ENCODE measurements around the gene MLN. TPM values are rescaled to one million over a fixed set of nuclear protein-coding genes. Genes with fewer than 3 reads are reported as not detected.
A peak's percentile ranks its signal among the peaks of the same experiment; 100 is the strongest.

The MLN gene
- total RNA-seq, result not detected

GRCh38 chr6:33803571-33804053 lies at the start of gene MLN:
MLN (minus strand) TSS chr6:33804003; CDS start chr6:33801163, 2,840 bp downstream.
- DNase-seq, result no peak
- CTCF ChIA-PET, result no interaction called here
- Mint-ChIP-seq H3K9me3 (ENCODE audit: insufficient read depth) (no peaks in the 10 kb centered on the region), H3K27me3 (ENCODE audit: low read depth) (peaks cover 41% of the 10 kb centered on the region), H3K4me1 (ENCODE audit: low read depth) (peaks cover 18% of the 10 kb centered on the region), H3K27ac (no peak within 1 kb of the TSS), H3K4me3 (no peak within 1 kb of the TSS), H3K36me3 (ENCODE audit: low read depth) (no peaks in the 10 kb centered on the region)
- POLR2A ChIA-PET, result no interaction called here
- ATAC-seq, result no peak

DNA sequence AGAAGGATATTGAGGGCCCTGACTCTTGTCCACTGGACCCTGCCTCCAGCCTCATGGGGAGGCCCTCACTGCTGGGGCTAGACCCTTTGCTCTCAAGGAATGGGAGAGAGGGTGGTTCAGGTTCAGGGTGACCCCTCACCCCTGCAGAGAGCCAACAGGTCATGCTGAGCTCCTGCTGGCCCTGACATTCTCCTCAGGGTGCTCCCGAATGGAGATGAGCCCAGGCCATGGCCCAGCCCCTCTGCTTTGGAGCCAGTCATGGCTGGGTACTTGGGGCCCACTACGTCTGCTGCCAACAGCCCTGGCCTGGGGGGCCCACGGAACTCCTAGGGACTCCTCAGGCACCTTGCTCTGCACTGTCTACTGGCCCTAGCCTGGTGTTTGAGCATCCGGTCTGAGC lies 49.2 kb upstream of the MLN start:
- H3K4me1 Mint-ChIP-seq (ENCODE audit: low read depth), result peaks cover 29% of the 10 kb centered on the region
- H3K36me3 Mint-ChIP-seq (ENCODE audit: low read depth), result no peaks in the 10 kb centered on the region
- ChIA-PET POLR2A (no interaction called here), CTCF (interaction anchor here (4.2 kb wide), 1 partner anchor 174 kb away, joined by 23 read pairs; no protein-coding TSS in a partner anchor)
- no peak overlapping the region for H3K4me3 Mint-ChIP-seq
- H3K27me3 Mint-ChIP-seq (ENCODE audit: low read depth), result peaks cover 58% of the 10 kb centered on the region
- ATAC-seq, result no peak
- no peak for DNase-seq
- H3K27ac Mint-ChIP-seq, result no peak overlapping the region
- H3K9me3 Mint-ChIP-seq (ENCODE audit: insufficient read depth), result no peaks in the 10 kb centered on the region

GRCh38 chr6:33851959-33852358 lies 48.2 kb upstream of the MLN start:
- Mint-ChIP-seq H3K27ac (no peak overlapping the region), H3K4me1 (ENCODE audit: low read depth) (peaks cover 18% of the 10 kb centered on the region), H3K27me3 (ENCODE audit: low read depth) (peaks cover 59% of the 10 kb centered on the region), H3K9me3 (ENCODE audit: insufficient read depth) (no peaks in the 10 kb centered on the region), H3K4me3 (no peak overlapping the region), H3K36me3 (ENCODE audit: low read depth) (no peaks in the 10 kb centered on the region)
- ChIA-PET POLR2A (no interaction called here), CTCF (interaction anchor here (0.8 to 4.2 kb wide), 2 partner anchors 141 to 175 kb away, joined by 3 to 23 read pairs; partner anchors contain the start of gene UQCC2)
- DNase-seq (peak; percentile 41), ATAC-seq (no peak)

GRCh38 chr6:33850869-33851541 lies 47.2 kb upstream of the MLN start:
- Mint-ChIP-seq H3K4me3 (no peak overlapping the region), H3K27me3 (ENCODE audit: low read depth) (peaks cover 67% of the 10 kb centered on the region), H3K4me1 (ENCODE audit: low read depth) (peaks cover 9% of the 10 kb centered on the region), H3K36me3 (ENCODE audit: low read depth) (no peaks in the 10 kb centered on the region), H3K27ac (no peak overlapping the region), H3K9me3 (ENCODE audit: insufficient read depth) (no peaks in the 10 kb centered on the region)
- ChIA-PET POLR2A (interaction anchor here (0.6 kb wide), 1 partner anchor 68 kb away, joined by 3 read pairs; no protein-coding TSS in a partner anchor), CTCF (interaction anchor here (0.8 to 4.2 kb wide), 4 partner anchors 10 to 204 kb away, joined by 3 to 23 read pairs (median 4); partner anchors contain the start of gene UQCC2)
- ATAC-seq, result no peak
- no peak for DNase-seq

DNA sequence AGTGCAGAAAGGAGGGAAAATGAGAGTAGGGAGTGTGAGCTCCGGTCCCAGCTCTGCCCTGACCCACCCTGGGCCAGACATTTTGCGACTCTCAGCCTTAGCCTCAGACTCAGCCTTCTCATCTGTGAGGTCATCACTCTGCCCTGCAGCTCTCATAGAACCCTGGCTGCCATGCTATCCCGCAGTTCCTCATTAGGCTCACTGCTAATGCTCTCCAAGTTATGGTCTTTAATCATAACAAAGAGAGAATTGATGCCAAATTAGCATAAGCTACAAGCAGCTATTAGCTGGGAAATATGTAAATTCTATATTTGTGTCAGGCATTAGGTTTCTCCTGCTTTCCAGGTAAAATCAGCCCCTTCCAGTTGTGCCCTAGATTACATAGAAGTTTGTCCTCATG lies 46.5 kb upstream of the MLN start:
- Mint-ChIP-seq H3K4me3 (no peak overlapping the region), H3K27me3 (ENCODE audit: low read depth) (peaks cover 70% of the 10 kb centered on the region), H3K27ac (no peak overlapping the region), H3K36me3 (ENCODE audit: low read depth) (no peaks in the 10 kb centered on the region), H3K4me1 (ENCODE audit: low read depth) (peaks cover 2% of the 10 kb centered on the region), H3K9me3 (ENCODE audit: insufficient read depth) (no peaks in the 10 kb centered on the region)
- CTCF ChIA-PET, result interaction anchor here (1.1 to 4.2 kb wide), 5 partner anchors 10 to 205 kb away, joined by 3 to 23 read pairs (median 4); no protein-coding TSS in a partner anchor
- DNase-seq (no peak), ATAC-seq (no peak)
- POLR2A ChIA-PET, result no interaction called here

DNA sequence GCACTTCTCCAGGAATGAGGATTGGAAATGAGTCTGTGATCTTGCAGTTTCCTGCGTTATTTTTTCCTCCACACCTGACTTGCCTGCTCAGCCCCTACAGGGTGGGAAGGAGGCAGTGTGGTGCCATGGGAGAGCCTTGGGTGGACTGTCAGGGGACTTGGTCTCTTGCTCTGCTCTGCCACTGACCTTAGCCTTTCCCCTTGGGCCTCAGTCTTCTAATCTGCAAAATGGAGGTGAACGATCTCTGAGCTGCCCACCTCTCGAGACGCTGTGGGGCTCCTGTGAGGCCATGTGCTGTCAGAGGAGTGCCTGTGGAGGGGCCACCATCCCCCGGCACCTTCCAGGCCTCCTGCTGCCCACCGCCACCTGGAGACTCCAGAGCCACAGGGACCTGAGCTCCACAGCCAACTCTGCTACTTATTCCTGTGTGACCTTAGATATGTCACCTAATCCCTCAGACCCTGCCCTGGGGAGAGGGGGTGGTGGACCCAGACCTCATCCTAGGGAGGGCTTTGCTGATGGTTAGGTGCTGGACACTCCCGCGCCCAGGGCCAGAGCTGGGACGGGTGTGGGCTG lies 45.8 kb upstream of the MLN start:
- H3K27ac Mint-ChIP-seq, result no peak overlapping the region
- no peak overlapping the region for H3K4me3 Mint-ChIP-seq
- H3K4me1 Mint-ChIP-seq (ENCODE audit: low read depth), result no peaks in the 10 kb centered on the region
- H3K27me3 Mint-ChIP-seq (ENCODE audit: low read depth), result peaks cover 69% of the 10 kb centered on the region
- no peak for ATAC-seq
- ChIA-PET POLR2A (no interaction called here), CTCF (interaction anchor here (1.1 to 4.2 kb wide), 6 partner anchors 10 to 206 kb away, joined by 3 to 23 read pairs (median 4); no protein-coding TSS in a partner anchor)
- DNase-seq, result no peak
- H3K36me3 Mint-ChIP-seq (ENCODE audit: low read depth), result no peaks in the 10 kb centered on the region
- H3K9me3 Mint-ChIP-seq (ENCODE audit: insufficient read depth), result no peaks in the 10 kb centered on the region

DNA sequence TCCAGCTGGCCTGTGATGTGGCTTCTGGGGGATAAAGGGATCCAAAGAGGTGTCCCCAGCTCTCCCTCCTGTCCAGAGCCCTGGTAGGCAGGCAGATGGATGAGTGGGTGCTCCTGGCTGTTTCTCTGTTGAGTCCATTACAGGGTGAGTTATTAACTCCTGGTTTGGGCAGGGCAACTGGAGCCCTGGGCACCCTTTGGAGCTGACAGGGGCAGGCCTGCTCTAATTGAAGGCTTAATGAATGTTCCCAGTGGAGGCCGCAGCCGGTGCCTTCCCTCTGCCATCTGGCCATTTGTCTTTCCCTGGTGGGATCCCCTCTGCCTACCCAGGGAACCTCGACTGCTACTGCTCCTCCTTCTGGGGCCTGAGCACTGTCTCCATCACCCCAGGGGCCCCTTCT lies 44.7 kb upstream of the MLN start:
- CTCF ChIA-PET, result interaction anchor here (1.9 kb wide), 1 partner anchor 179 kb away, joined by 6 read pairs; no protein-coding TSS in a partner anchor
- Mint-ChIP-seq H3K27me3 (ENCODE audit: low read depth) (peaks cover 64% of the 10 kb centered on the region), H3K27ac (no peak overlapping the region), H3K36me3 (ENCODE audit: low read depth) (no peaks in the 10 kb centered on the region), H3K9me3 (ENCODE audit: insufficient read depth) (no peaks in the 10 kb centered on the region), H3K4me1 (ENCODE audit: low read depth) (no peaks in the 10 kb centered on the region), H3K4me3 (no peak overlapping the region)
- POLR2A ChIA-PET, result interaction anchor here (0.6 kb wide), 1 partner anchor 206 kb away, joined by 3 read pairs; no protein-coding TSS in a partner anchor
- ATAC-seq (no peak), DNase-seq (no peak)

DNA sequence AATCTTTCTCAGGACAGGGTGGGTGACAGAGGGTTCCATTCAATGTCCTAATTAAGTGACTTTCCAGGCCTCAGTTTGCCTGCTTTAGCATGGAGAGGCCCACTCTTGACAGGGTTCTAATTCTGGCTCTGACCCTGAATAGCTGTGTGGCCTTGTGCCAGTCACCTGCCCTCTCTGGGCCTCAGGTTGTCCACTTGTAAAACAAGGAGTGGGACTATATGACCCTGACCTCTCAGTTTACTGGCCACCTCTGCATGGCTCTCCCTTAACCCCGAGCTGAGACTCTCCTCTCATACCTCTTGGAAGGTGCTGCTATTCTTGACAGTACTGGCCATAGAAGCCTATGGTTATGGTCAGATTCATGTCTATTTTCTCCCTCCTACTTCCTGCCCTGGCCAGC lies 44.1 kb upstream of the MLN start:
- ChIA-PET CTCF (interaction anchor here (1.9 kb wide), 1 partner anchor 180 kb away, joined by 6 read pairs; no protein-coding TSS in a partner anchor), POLR2A (no interaction called here)

DNA sequence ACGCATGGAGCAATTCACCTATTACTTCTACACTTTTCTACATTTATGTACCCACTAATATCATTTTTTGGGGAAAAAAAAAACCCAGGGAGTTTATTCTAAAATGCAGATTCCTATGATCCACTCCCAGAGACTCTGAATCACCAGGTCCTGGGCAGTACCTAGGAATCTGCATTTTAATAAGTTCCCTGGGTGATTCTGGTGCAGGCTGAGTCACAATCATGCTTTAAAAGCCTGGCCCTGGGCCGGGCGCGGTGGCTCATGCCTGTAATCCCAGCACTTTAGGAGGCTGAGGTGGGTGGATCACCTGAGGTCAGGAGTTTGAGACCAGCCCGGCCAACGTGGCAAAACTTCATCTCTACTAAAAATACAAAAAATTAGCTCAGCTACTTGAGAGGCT lies 43.3 kb upstream of the MLN start:
- DNase-seq (no peak), ATAC-seq (no peak)
- no peaks in the 10 kb centered on the region for H3K9me3 Mint-ChIP-seq (ENCODE audit: insufficient read depth)
- no peaks in the 10 kb centered on the region for H3K4me1 Mint-ChIP-seq (ENCODE audit: low read depth)
- ChIA-PET POLR2A (no interaction called here), CTCF (no interaction called here)
- H3K27ac Mint-ChIP-seq, result no peak overlapping the region
- H3K27me3 Mint-ChIP-seq (ENCODE audit: low read depth), result peaks cover 54% of the 10 kb centered on the region
- no peaks in the 10 kb centered on the region for H3K36me3 Mint-ChIP-seq (ENCODE audit: low read depth)
- H3K4me3 Mint-ChIP-seq, result no peak overlapping the region

More for the DNA sequence above, 44.1 kb upstream of the MLN start:
- Mint-ChIP-seq H3K4me3 (no peak overlapping the region), H3K27ac (no peak overlapping the region), H3K36me3 (ENCODE audit: low read depth) (no peaks in the 10 kb centered on the region), H3K27me3 (ENCODE audit: low read depth) (peaks cover 59% of the 10 kb centered on the region), H3K4me1 (ENCODE audit: low read depth) (no peaks in the 10 kb centered on the region), H3K9me3 (ENCODE audit: insufficient read depth) (no peaks in the 10 kb centered on the region)
- ATAC-seq (no peak), DNase-seq (no peak)

GRCh38 chr6:33846226-33846625 lies 42.4 kb upstream of the MLN start:
- H3K27ac Mint-ChIP-seq, result no peak overlapping the region

DNA sequence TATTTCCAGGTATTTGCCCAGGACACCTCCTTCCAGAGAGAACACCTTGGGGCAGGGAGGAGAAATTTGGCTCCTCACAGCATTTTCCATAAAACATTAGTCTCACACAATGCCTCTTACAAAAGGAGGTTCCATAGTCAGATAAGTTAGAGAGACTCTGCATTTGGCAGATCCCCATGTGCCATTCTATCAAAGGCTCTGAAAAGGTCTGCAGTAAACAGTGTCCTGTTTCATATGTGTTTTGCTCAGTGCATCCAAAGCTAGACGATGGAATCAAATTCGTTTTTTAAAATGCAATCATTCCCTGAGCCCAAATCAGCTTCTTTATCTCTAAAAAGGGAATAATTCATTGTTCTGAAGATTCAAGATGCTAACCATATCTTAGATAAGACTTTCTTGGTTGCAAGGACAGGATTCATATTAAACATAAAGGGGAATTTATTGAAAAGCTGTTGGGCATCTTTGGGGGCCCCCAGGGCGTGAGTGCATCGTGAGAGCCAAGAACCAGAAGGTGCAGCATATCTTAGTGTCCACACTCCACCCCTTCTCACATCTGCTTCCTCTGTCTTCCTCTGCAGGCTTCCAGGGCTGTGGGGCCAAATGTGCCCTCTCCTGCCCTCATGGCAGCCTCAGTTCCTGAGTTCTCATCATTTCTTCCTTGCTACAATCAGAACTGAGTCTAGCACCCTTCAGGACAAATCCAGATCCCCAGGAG lies 41.4 kb upstream of the MLN start:
- CTCF ChIA-PET, result no interaction called here
- no peak overlapping the region for H3K27ac Mint-ChIP-seq
- H3K4me3 Mint-ChIP-seq, result no peak overlapping the region
- peaks cover 10% of the 10 kb centered on the region for H3K4me1 Mint-ChIP-seq (ENCODE audit: low read depth)
- H3K9me3 Mint-ChIP-seq (ENCODE audit: insufficient read depth), result no peaks in the 10 kb centered on the region
- no peaks in the 10 kb centered on the region for H3K36me3 Mint-ChIP-seq (ENCODE audit: low read depth)
- no peak for ATAC-seq
- POLR2A ChIA-PET, result no interaction called here
- peaks cover 40% of the 10 kb centered on the region for H3K27me3 Mint-ChIP-seq (ENCODE audit: low read depth)
- DNase-seq, result no peak

More at GRCh38 chr6:33846226-33846625, 42.4 kb upstream of the MLN start:
- ATAC-seq, result no peak
- no peaks in the 10 kb centered on the region for H3K4me1 Mint-ChIP-seq (ENCODE audit: low read depth)
- peaks cover 50% of the 10 kb centered on the region for H3K27me3 Mint-ChIP-seq (ENCODE audit: low read depth)
- CTCF ChIA-PET, result no interaction called here
- POLR2A ChIA-PET, result no interaction called here
- no peak for DNase-seq
- H3K36me3 Mint-ChIP-seq (ENCODE audit: low read depth), result no peaks in the 10 kb centered on the region
- no peak overlapping the region for H3K4me3 Mint-ChIP-seq
- H3K9me3 Mint-ChIP-seq (ENCODE audit: insufficient read depth), result no peaks in the 10 kb centered on the region
